Mononuclear cell (primary cell): ENCODE results near the gene ZSWIM6. TPM values are rescaled to one million over a fixed set of nuclear protein-coding genes. Genes with fewer than 3 reads are reported as not detected.

Experiments used
- H3K27me3 ChIP-seq: 2 replicates; pipeline ENCODE4 v1.6.0; 2011; ENCODE audit warnings: low read length, control low read depth; ENCODE audit not compliant: insufficient read depth
- H3K4me1 ChIP-seq: 2 replicates; pipeline ENCODE4 v1.5.1; 2011; ENCODE audit warnings: mild to moderate bottlenecking, low read length, control low read depth; ENCODE audit not compliant: insufficient read depth
- H3K4me3 ChIP-seq: 2 replicates; pipeline ENCODE4 v1.5.1; 2011; ENCODE audit warnings: mild to moderate bottlenecking, low read length, moderate library complexity
- H3K9me3 ChIP-seq: 2 replicates; pipeline ENCODE4 v1.5.1; 2011; ENCODE audit warnings: low read depth, mild to moderate bottlenecking, control low read depth, low read length
- total RNA-seq: library from RNA; depleted of rRNA; stranded (reverse); fragments of >200 nt; gene quantifications from one replicate; pipeline ENCODE4 v1.2.3, GENCODE V29; 2012

The ZSWIM6 gene
- total RNA-seq, 1 donor = 4.9 TPM

- peaks cover 37% of the 10 kb centered on the region for H3K9me3 ChIP-seq
- no peaks in the 10 kb centered on the region for H3K4me1 ChIP-seq
- H3K4me3 ChIP-seq = no peak overlapping the region
- H3K27me3 ChIP-seq = no peaks in the 10 kb centered on the region
These were observed 108.0 kb downstream of the ZSWIM6 start for GRCh38 chr5:61440086-61440485.

DNA sequence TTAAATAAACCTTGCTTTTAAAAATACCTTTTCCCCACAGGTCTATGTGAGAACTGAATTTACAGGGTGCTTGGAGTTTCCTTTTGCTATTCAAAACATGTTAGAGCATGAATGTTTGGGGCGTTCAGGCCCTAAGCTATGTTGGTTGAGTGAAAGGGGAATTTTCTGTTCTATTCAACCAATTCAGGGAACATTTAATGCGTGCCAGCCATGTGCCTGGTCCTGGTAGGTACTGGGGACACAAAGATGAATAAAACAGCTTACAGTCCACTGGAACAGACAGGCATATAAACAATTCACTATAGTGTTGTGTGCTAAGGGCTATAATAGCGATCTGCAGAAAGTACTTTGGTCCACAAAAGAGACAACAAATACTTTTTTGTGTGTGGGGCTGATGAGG, 108.5 kb downstream of the ZSWIM6 start:
- Histone ChIP-seq H3K27me3 (no peaks in the 10 kb centered on the region), H3K4me3 (no peak overlapping the region), H3K9me3 (peaks cover 37% of the 10 kb centered on the region), H3K4me1 (no peaks in the 10 kb centered on the region)

DNA sequence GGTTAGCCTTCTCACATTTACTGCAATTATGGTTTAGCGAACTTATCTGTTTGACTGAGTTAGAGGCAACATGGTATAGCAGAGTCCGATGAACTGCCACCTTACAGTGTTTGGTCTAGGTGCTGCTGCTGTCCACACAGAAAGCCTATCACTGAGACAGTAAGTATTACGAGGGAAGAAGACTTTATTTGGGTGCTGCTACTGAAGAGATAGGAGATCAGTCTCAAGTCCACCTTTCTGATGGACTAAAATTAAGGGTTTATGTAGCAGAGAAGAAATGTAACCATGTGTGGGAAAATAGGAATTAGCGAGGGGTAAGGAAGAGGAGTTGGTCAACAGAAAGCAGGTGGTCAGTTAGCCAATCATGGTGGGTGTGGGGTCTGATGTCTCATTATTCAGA, 109.7 kb downstream of the ZSWIM6 start:
- H3K9me3 ChIP-seq = peaks cover 40% of the 10 kb centered on the region

GRCh38 chr5:61447780-61448495, 115.9 kb downstream of the ZSWIM6 start:
- H3K4me3 ChIP-seq = no peak overlapping the region

More for the DNA sequence above, 109.7 kb downstream of the ZSWIM6 start:
- Histone ChIP-seq H3K4me3 (no peak overlapping the region), H3K27me3 (no peaks in the 10 kb centered on the region), H3K4me1 (no peaks in the 10 kb centered on the region)

GRCh38 chr5:61449804-61450492, 117.9 kb downstream of the ZSWIM6 start:
- no peak overlapping the region for H3K4me3 ChIP-seq
- no peaks in the 10 kb centered on the region for H3K4me1 ChIP-seq
- H3K9me3 ChIP-seq = peaks cover 23% of the 10 kb centered on the region
- H3K27me3 ChIP-seq = no peaks in the 10 kb centered on the region

More at GRCh38 chr5:61447780-61448495, 115.9 kb downstream of the ZSWIM6 start:
- no peaks in the 10 kb centered on the region for H3K4me1 ChIP-seq
- peaks cover 29% of the 10 kb centered on the region for H3K9me3 ChIP-seq
- H3K27me3 ChIP-seq = no peaks in the 10 kb centered on the region

- Histone ChIP-seq H3K4me3 (no peak overlapping the region), H3K27me3 (no peaks in the 10 kb centered on the region), H3K9me3 (peaks cover 23% of the 10 kb centered on the region), H3K4me1 (peaks cover 4% of the 10 kb centered on the region)
These were observed 118.6 kb downstream of the ZSWIM6 start for GRCh38 chr5:61450493-61451279.

GRCh38 chr5:61455179-61456006, 123.3 kb downstream of the ZSWIM6 start:
- no peak overlapping the region for H3K4me3 ChIP-seq
- H3K9me3 ChIP-seq = no peaks in the 10 kb centered on the region
- peaks cover 4% of the 10 kb centered on the region for H3K4me1 ChIP-seq
- H3K27me3 ChIP-seq = no peaks in the 10 kb centered on the region

DNA sequence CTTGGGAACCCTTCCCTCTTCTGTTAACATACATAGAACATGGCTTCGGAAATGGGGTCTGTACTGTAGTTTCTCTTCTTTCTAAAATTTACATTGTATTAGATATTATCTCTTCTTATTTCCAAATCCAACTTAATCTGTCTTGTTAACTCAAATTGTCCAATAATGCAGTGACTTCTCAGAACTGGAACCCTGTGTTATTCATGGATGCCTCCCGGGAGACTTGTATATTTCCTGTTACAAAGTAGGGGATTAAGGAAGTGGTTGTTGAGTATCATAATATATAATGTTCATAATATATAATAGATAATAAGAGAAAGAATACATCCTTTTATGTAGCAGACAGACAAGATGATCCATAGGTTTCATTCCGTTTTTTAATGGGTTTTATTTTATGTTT, 128.4 kb downstream of the ZSWIM6 start:
- Histone ChIP-seq H3K4me1 (peaks cover under 1% of the 10 kb centered on the region), H3K27me3 (no peaks in the 10 kb centered on the region), H3K9me3 (no peaks in the 10 kb centered on the region), H3K4me3 (no peak overlapping the region)

DNA sequence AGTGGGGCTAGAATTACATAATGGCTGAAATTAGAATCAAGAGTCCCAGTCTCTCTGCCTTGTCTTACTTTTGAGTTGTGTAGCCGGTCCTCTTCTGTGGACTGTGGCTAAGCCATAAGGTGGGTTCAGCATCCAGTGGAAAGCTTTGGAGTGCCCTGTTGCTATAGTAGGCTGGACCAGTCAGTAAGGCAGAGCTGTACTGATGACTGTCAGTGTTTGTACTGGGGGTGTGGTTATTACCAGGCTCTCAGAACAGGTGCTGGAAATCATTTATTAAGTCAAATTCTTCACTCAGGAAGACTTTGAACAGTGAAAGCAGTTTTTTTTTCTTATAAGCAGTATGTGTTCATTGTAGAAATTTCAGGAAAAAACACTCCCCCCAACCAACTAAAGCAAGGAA, 129.4 kb downstream of the ZSWIM6 start:
- no peaks in the 10 kb centered on the region for H3K4me1 ChIP-seq
- no peaks in the 10 kb centered on the region for H3K27me3 ChIP-seq
- no peak overlapping the region for H3K4me3 ChIP-seq
- no peaks in the 10 kb centered on the region for H3K9me3 ChIP-seq

- Histone ChIP-seq H3K27me3 (no peaks in the 10 kb centered on the region), H3K4me1 (no peaks in the 10 kb centered on the region), H3K9me3 (no peaks in the 10 kb centered on the region), H3K4me3 (no peak overlapping the region)
These were observed 129.9 kb downstream of the ZSWIM6 start for GRCh38 chr5:61461926-61462325.

DNA sequence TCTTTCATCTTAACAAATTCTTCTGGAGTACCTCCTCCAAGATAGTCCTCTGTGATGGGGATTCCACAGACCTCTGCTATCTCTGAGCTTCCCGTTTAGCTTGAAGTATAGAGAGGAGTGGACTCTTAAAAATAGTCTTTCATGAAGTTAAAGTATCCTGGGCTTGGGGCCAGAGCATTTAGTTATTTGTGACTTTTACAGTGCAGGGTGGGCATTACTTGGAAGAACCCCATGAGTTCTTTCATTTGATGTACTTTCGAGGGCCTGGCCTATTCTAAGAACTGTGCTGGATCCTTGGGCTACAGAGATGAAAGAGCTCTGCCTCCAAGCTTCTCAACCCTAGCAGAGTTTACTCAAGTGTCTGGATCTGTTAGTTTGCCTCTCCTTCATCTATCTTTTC, 131.5 kb downstream of the ZSWIM6 start:
- Histone ChIP-seq H3K9me3 (no peaks in the 10 kb centered on the region), H3K4me1 (no peaks in the 10 kb centered on the region), H3K27me3 (no peaks in the 10 kb centered on the region), H3K4me3 (no peak overlapping the region)

GRCh38 chr5:61464512-61464911, 132.5 kb downstream of the ZSWIM6 start:
- no peaks in the 10 kb centered on the region for H3K9me3 ChIP-seq
- H3K27me3 ChIP-seq = no peaks in the 10 kb centered on the region
- H3K4me1 ChIP-seq = no peaks in the 10 kb centered on the region
- no peak overlapping the region for H3K4me3 ChIP-seq

- Histone ChIP-seq H3K4me3 (no peak overlapping the region), H3K27me3 (no peaks in the 10 kb centered on the region), H3K9me3 (no peaks in the 10 kb centered on the region), H3K4me1 (no peaks in the 10 kb centered on the region)
These were observed 133.0 kb downstream of the ZSWIM6 start for GRCh38 chr5:61465066-61465465.

- H3K27me3 ChIP-seq = no peaks in the 10 kb centered on the region
- H3K4me3 ChIP-seq = no peak overlapping the region
- no peaks in the 10 kb centered on the region for H3K9me3 ChIP-seq
- no peaks in the 10 kb centered on the region for H3K4me1 ChIP-seq
These were observed 133.4 kb downstream of the ZSWIM6 start for GRCh38 chr5:61465496-61465895.
